ENCODE results near the gene EMC6. TPM values are rescaled to one million over a fixed set of nuclear protein-coding genes. Genes with fewer than 3 reads are reported as not detected.

Gene EMC6
- total RNA-seq, 1 donor from 2014 or later: 32.9 TPM

DNA sequence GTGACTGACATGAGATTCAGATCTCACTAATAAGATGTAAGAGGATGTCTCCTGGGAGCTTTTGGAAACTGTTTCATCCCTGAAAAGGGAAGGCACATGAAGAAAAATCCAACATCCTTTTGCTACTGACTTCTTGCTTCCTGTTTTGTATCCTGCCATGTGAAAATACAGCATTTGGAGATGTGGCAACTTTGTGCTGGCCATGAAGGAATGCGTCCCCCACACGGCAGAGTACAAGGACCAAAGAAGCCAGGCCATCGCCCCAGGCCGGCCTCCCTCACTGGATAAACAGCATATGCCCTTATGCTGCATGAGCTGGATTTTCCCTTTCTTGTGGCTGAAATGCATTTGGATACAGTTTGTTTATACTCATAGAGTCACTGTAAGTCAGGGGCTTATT is 49.6 kb downstream of the EMC6 start:
- no peak overlapping the region for H3K27ac ChIP-seq
- intact Hi-C loops (cut with DNase I): no loop called here
- TF ChIP-seq, protein P1, sequence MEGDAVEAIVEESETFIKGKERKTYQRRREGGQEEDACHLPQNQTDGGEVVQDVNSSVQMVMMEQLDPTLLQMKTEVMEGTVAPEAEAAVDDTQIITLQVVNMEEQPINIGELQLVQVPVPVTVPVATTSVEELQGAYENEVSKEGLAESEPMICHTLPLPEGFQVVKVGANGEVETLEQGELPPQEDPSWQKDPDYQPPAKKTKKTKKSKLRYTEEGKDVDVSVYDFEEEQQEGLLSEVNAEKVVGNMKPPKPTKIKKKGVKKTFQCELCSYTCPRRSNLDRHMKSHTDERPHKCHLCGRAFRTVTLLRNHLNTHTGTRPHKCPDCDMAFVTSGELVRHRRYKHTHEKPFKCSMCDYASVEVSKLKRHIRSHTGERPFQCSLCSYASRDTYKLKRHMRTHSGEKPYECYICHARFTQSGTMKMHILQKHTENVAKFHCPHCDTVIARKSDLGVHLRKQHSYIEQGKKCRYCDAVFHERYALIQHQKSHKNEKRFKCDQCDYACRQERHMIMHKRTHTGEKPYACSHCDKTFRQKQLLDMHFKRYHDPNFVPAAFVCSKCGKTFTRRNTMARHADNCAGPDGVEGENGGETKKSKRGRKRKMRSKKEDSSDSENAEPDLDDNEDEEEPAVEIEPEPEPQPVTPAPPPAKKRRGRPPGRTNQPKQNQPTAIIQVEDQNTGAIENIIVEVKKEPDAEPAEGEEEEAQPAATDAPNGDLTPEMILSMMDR (IDR thresholded peaks at IDR 0.05): no peak
- peaks cover 59% of the 10 kb centered on the region for H3K36me3 ChIP-seq
- no peaks in the 10 kb centered on the region for H3K27me3 ChIP-seq (ENCODE audit: low read depth)
- H3K4me3 ChIP-seq: no peak overlapping the region
- peaks cover 40% of the 10 kb centered on the region for H3K4me1 ChIP-seq
- DNase-seq (no peak), ATAC-seq (no peak)
- H3K9me3 ChIP-seq: no peaks in the 10 kb centered on the region

DNA sequence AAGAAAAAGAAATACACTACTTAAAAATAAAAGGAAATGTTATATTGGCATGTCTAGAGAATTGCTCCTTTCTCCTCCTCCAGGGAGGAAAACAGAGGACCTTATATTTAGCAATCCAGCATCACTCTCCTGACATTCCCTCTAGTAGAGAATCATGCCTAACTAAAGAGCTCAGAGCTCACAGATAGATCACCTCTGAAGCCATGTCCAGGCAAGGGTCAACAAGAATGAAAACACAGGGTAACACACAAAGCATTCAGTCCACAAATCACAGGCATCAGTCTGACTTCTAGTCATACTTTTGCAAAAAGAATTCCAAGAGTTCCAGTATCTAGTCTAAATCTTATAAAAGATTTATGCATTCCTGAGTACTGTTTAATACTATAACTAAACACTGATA is 50.7 kb downstream of the EMC6 start:
- TF ChIP-seq, protein P1 (IDR thresholded peaks at IDR 0.05): no peak
- Histone ChIP-seq H3K4me1 (peaks cover 45% of the 10 kb centered on the region), H3K27me3 (ENCODE audit: low read depth) (no peaks in the 10 kb centered on the region), H3K4me3 (no peak overlapping the region), H3K9me3 (no peaks in the 10 kb centered on the region), H3K27ac (no peak overlapping the region), H3K36me3 (peaks cover 51% of the 10 kb centered on the region)
- ATAC-seq (no peak), DNase-seq (no peak)
- intact Hi-C loops (cut with DNase I): no loop called here

Other genes starting within 250 kb of the EMC6 start
- not detected for gene OR1E2, start 235.0 kb upstream of the EMC6 start, total RNA-seq
- gene SPATA22, start 197.0 kb upstream of the EMC6 start, total RNA-seq: 0.53 TPM
- gene ASPA, start 192.8 kb upstream of the EMC6 start, total RNA-seq: 8.2 TPM
- 0.68 TPM for gene TRPV3, start 111.0 kb upstream of the EMC6 start, total RNA-seq
- gene TRPV1, start 59.4 kb upstream of the EMC6 start, total RNA-seq: 3.4 TPM
- 10.6 TPM for gene SHPK, start 32.6 kb upstream of the EMC6 start, total RNA-seq
- 21.1 TPM for gene CTNS, start 32.1 kb upstream of the EMC6 start, total RNA-seq
- 82.8 TPM for gene TAX1BP3, start 234 bp upstream of the EMC6 start, total RNA-seq
- 2.5 TPM for gene P2RX5, start 27.3 kb downstream of the EMC6 start, total RNA-seq
- gene HASPIN, start 55.1 kb downstream of the EMC6 start, total RNA-seq: 0.68 TPM
- 35.4 TPM for gene ITGAE, start 132.4 kb downstream of the EMC6 start, total RNA-seq
- gene NCBP3, start 177.4 kb downstream of the EMC6 start, total RNA-seq: 40.3 TPM
- gene CAMKK1, start 224.2 kb downstream of the EMC6 start, total RNA-seq: 9.7 TPM
- gene P2RX1, start 247.7 kb downstream of the EMC6 start, total RNA-seq: 8.7 TPM

Measured in lower lobe of right lung (tissue), 2 donors.